Activated CD8-positive, alpha-beta memory T cell treated with anti-CD3 and anti-CD28 coated beads for 1 hour (primary cell): Measurements from ENCODE around the gene MRM1.

ENCODE experiments used
- DNase-seq, 2 donors: peaks; one replicate each; pipeline ENCODE4 v3.0.0-alpha.2; 2020; ENCODE audit warnings: low read depth in 1 of 2; ENCODE audit errors: extremely low read depth in 1 of 2

Gene MRM1

GRCh38 chr17:36629970-36630502, 28.7 kb downstream of the MRM1 start:
- no peak for DNase-seq

GRCh38 chr17:36631022-36631421, 29.6 kb downstream of the MRM1 start:
- DNase-seq = no peak

- DNase-seq = no peak
Observed at GRCh38 chr17:36632916-36633771, 31.8 kb downstream of the MRM1 start.

GRCh38 chr17:36640346-36640745, 39.0 kb downstream of the MRM1 start:
- no peak for DNase-seq

GRCh38 chr17:36640836-36641235, 39.5 kb downstream of the MRM1 start:
- no peak for DNase-seq

GRCh38 chr17:36641331-36641876, 40.0 kb downstream of the MRM1 start:
- no peak for DNase-seq

GRCh38 chr17:36641877-36642845, 40.8 kb downstream of the MRM1 start:
- DNase-seq = no peak

GRCh38 chr17:36643086-36643685, 41.8 kb downstream of the MRM1 start:
- DNase-seq = no peak

- DNase-seq = no peak
Observed at GRCh38 chr17:36645422-36645821, 44.0 kb downstream of the MRM1 start.

GRCh38 chr17:36647636-36648035, 46.3 kb downstream of the MRM1 start:
- DNase-seq = no peak

GRCh38 chr17:36650096-36650775, 48.9 kb downstream of the MRM1 start:
- no peak for DNase-seq

- DNase-seq = no peak
Observed at GRCh38 chr17:36653374-36653773, 52.0 kb downstream of the MRM1 start.

- no peak for DNase-seq
Observed at GRCh38 chr17:36653856-36654255, 52.5 kb downstream of the MRM1 start.

GRCh38 chr17:36655726-36656125, 54.3 kb downstream of the MRM1 start:
- no peak for DNase-seq

- no peak for DNase-seq
Observed at GRCh38 chr17:36657390-36657762, 56.0 kb downstream of the MRM1 start.

GRCh38 chr17:36657763-36658490, 56.5 kb downstream of the MRM1 start:
- DNase-seq = no peak
